LNCaP clone FGC (cell line): ENCODE data around the gene JAM3.

ENCODE experiments used
- DNase-seq: peaks from one replicate; pipeline ENCODE4 v3.0.0-alpha.2; 2011; ENCODE audit warnings: low read depth
- H3K4me3 ChIP-seq: 2 replicates; pipeline ENCODE4 v1.5.1; 2011; ENCODE audit warnings: mild to moderate bottlenecking, low read depth, low read length, control low read depth
- TF ChIP-seq, protein P1 (sequence below): IDR thresholded peaks from 2 replicates; pipeline ENCODE4 v1.5.1; 2012; ENCODE audit warnings: mild to moderate bottlenecking; ENCODE audit not compliant: control insufficient read depth, insufficient read depth; ENCODE audit errors: extremely low read depth

JAM3 gene

GRCh38 chr11:134125507-134125906, 56.6 kb downstream of the JAM3 start:
- no peak for DNase-seq
- no peak overlapping the region for H3K4me3 ChIP-seq
- TF ChIP-seq, protein P1, sequence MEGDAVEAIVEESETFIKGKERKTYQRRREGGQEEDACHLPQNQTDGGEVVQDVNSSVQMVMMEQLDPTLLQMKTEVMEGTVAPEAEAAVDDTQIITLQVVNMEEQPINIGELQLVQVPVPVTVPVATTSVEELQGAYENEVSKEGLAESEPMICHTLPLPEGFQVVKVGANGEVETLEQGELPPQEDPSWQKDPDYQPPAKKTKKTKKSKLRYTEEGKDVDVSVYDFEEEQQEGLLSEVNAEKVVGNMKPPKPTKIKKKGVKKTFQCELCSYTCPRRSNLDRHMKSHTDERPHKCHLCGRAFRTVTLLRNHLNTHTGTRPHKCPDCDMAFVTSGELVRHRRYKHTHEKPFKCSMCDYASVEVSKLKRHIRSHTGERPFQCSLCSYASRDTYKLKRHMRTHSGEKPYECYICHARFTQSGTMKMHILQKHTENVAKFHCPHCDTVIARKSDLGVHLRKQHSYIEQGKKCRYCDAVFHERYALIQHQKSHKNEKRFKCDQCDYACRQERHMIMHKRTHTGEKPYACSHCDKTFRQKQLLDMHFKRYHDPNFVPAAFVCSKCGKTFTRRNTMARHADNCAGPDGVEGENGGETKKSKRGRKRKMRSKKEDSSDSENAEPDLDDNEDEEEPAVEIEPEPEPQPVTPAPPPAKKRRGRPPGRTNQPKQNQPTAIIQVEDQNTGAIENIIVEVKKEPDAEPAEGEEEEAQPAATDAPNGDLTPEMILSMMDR, result no peak

DNA sequence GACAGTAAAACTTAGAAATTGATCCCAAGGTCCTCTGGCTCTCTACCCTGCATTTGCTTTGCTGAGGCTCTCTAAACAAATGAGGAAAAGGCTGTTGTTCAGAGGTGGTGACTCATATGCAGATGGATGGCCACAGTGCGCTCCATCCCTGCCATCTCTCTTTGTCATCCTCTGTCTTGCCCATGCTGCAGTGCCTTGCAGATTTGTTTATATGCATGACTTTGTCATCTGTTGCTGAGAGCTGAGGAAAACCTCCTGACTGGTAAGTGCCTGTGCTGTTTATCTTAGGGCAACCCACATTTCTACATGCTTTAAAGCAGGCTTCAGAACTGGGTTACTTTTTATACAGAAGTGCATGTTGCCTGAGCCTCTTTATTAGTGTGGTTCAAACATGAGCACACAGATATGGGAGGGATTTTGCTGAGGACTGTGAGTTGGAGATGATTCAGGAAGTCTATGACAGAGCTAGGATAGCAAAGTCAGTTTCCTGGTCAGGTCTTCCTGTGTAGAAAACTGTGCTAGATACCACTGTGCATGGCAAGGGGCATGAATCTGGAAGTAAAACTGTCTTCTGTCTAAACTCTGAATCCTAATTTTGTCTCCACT, 57.4 kb downstream of the JAM3 start:
- DNase-seq, result no peak
- TF ChIP-seq, protein P1, result no peak

DNA sequence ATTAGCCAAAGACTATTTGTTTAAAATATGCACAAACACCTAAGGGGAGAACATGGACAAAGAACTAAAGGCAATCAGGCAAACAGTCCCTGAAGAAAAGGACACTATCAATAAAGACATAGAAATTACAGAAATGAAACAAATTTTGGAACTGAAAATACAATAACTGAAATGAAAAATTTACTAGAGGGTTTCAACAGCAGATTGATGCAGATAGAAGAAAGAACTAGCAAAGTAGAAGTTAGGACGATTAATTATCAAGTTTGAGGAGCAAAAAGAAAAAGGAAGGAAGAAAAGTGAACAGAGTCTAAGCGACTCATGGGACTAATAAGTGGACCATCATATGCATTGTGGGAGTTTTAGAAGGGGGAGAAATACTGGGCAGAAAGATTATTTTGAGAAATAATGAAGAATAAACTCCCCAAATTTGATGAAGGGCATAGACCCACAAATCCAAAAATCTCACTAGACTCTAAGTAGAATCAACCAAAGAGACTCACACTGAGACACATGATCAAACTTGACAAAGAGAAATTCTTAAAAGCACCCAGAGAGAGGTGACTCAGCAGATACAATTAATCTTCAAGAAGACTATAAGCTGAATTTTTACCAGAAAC, 62.9 kb downstream of the JAM3 start:
- TF ChIP-seq, protein P1, result no peak
- no peak for DNase-seq

More for the DNA sequence above, 57.4 kb downstream of the JAM3 start:
- no peak overlapping the region for H3K4me3 ChIP-seq

DNA sequence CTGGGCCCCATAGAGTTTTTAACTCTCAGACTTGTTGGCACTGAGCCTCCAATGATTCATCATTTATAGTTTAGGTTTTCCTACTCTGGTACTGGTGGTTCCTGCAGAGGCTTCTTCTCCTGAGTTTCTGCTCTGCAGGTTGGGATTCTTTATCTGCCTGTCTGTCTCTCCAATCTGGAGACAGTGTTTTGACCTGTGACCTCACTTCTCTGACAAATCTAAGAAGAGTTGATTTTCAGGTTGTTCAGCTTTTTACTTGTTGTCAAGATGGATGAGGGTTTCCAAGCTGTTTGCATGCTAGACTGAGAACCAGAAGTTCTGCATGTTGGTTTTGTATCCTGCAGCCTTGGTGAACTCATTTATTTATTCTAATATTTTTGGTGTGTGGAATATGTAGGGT, 63.9 kb downstream of the JAM3 start:
- TF ChIP-seq, protein P1, result no peak
- H3K4me3 ChIP-seq, result no peak overlapping the region
- peak; percentile 71 for DNase-seq

More for the DNA sequence above, 62.9 kb downstream of the JAM3 start:
- no peak overlapping the region for H3K4me3 ChIP-seq

DNA sequence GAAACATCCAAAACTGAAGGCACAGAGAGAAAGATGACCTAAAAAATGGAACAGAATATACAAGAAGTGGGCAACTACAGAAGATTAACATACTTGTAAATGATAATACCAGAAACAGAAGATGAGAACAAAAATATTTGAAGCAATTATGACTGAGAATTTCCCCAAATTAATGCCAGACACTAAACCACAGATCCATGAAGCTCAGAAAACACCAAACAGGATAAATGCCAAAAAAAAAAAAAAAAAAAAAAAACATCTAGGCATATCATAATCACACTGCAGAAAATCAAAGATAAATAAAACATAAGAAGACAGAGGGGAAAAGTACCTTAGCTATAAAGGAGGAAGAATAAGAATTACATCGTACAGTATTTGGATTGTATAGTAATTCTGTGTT, 65.3 kb downstream of the JAM3 start:
- DNase-seq, result no peak
- H3K4me3 ChIP-seq, result no peak overlapping the region
- TF ChIP-seq, protein P1, result no peak

DNA sequence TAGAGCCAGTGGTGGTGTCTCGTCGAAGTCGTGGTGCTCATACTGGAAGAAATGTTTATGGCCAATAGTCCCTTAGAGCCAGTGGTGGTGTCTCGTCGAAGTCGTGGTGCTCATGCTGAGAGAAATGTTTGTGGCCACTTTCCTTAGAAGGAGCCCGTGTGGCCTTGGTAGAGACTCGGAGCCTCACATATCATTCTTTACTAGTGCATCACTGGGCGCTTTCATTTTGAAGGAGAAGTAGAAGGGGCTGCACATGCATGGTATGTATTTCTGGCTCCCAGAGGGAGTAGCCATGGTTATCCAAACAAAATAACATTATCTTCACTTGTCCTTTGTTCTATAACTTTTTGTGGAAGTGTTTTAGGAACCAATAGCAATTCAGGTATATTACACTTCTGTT, 69.5 kb downstream of the JAM3 start:
- TF ChIP-seq, protein P1, result no peak
- H3K4me3 ChIP-seq, result no peak overlapping the region
- no peak for DNase-seq

- no peak overlapping the region for H3K4me3 ChIP-seq
- DNase-seq, result no peak
- TF ChIP-seq, protein P1, result no peak
These were observed 70.5 kb downstream of the JAM3 start for GRCh38 chr11:134139303-134139872.
